Stomach smooth muscle (tissue), 2 donors: ENCODE measurements around the gene DLG2.

Experiments used
- H3K27ac ChIP-seq: one replicate; pipeline ENCODE4 v1.7.0; 2013; ENCODE audit warnings: mild to moderate bottlenecking, low read length, inconsistent platforms
- H3K27me3 ChIP-seq, 2 donors: one replicate each; pipeline ENCODE4 v1.7.0; 2013; ENCODE audit warnings: low read length in 2 of 2; ENCODE audit not compliant: insufficient read depth in 2 of 2, control insufficient read depth in 1 of 2
- H3K36me3 ChIP-seq, 2 donors: one replicate each; pipeline ENCODE4 v1.7.0; 2013; ENCODE audit warnings: low read length in 2 of 2; ENCODE audit not compliant: control insufficient read depth in 2 of 2, insufficient read depth in 2 of 2
- H3K4me1 ChIP-seq: one replicate; pipeline ENCODE4 v1.7.0; 2013; ENCODE audit warnings: low read length; ENCODE audit not compliant: control insufficient read depth, insufficient read depth
- H3K4me3 ChIP-seq, 2 donors: one replicate each; pipeline ENCODE4 v1.7.0; 2013; ENCODE audit warnings: low read length in 2 of 2
- H3K9ac ChIP-seq, 2 donors: one replicate each; pipeline ENCODE4 v1.7.0; 2013; ENCODE audit warnings: low read length in 2 of 2, mild to moderate bottlenecking in 1 of 2
- H3K9me3 ChIP-seq, 2 donors: one replicate each; pipeline ENCODE4 v1.7.0; 2013; ENCODE audit warnings: low read length in 2 of 2; ENCODE audit not compliant: control insufficient read depth in 2 of 2
- donor health status: healthy.
- donor health status: Pancreatic carcinoma.

Gene DLG2

GRCh38 chr11:83681031-83681781 is 1945.9 kb downstream of the DLG2 start:
- Histone ChIP-seq H3K27ac (no peak overlapping the region), H3K9ac (no peak overlapping the region), H3K36me3 (no peaks in the 10 kb centered on the region), H3K4me1 (no peaks in the 10 kb centered on the region), H3K9me3 (no peaks in the 10 kb centered on the region), H3K4me3 (peak overlapping the region in 1 of 2 donors; percentile 4), H3K27me3 (no peaks in the 10 kb centered on the region)

GRCh38 chr11:83680321-83680720 is 1946.8 kb downstream of the DLG2 start:
- Histone ChIP-seq H3K4me3 (no peak overlapping the region), H3K9ac (no peak overlapping the region), H3K4me1 (no peaks in the 10 kb centered on the region), H3K36me3 (no peaks in the 10 kb centered on the region), H3K9me3 (no peaks in the 10 kb centered on the region), H3K27ac (no peak overlapping the region), H3K27me3 (no peaks in the 10 kb centered on the region)

- H3K4me3 ChIP-seq = no peak overlapping the region
- no peaks in the 10 kb centered on the region for H3K4me1 ChIP-seq
Observed at GRCh38 chr11:83678831-83679584, 1948.1 kb downstream of the DLG2 start.

GRCh38 chr11:83677730-83678129 is 1949.4 kb downstream of the DLG2 start:
- no peak overlapping the region for H3K9ac ChIP-seq

More at GRCh38 chr11:83678831-83679584, 1948.1 kb downstream of the DLG2 start:
- Histone ChIP-seq H3K27me3 (no peaks in the 10 kb centered on the region), H3K9me3 (no peaks in the 10 kb centered on the region), H3K9ac (no peak overlapping the region), H3K36me3 (no peaks in the 10 kb centered on the region), H3K27ac (no peak overlapping the region)

GRCh38 chr11:83676056-83676601 is 1951.0 kb downstream of the DLG2 start:
- Histone ChIP-seq H3K9ac (no peak overlapping the region), H3K9me3 (no peaks in the 10 kb centered on the region), H3K4me3 (no peak overlapping the region), H3K27me3 (no peaks in the 10 kb centered on the region), H3K4me1 (no peaks in the 10 kb centered on the region), H3K27ac (no peak overlapping the region), H3K36me3 (no peaks in the 10 kb centered on the region)

More at GRCh38 chr11:83677730-83678129, 1949.4 kb downstream of the DLG2 start:
- Histone ChIP-seq H3K27ac (no peak overlapping the region), H3K4me3 (no peak overlapping the region), H3K27me3 (no peaks in the 10 kb centered on the region), H3K4me1 (no peaks in the 10 kb centered on the region), H3K36me3 (no peaks in the 10 kb centered on the region), H3K9me3 (no peaks in the 10 kb centered on the region)

- Histone ChIP-seq H3K9ac (no peak overlapping the region), H3K27me3 (no peaks in the 10 kb centered on the region), H3K4me1 (no peaks in the 10 kb centered on the region), H3K9me3 (no peaks in the 10 kb centered on the region), H3K4me3 (no peak overlapping the region), H3K36me3 (no peaks in the 10 kb centered on the region), H3K27ac (no peak overlapping the region)
Observed at GRCh38 chr11:83674102-83674896, 1952.8 kb downstream of the DLG2 start.

- Histone ChIP-seq H3K9me3 (no peaks in the 10 kb centered on the region), H3K27me3 (no peaks in the 10 kb centered on the region), H3K36me3 (no peaks in the 10 kb centered on the region), H3K9ac (no peak overlapping the region), H3K27ac (no peak overlapping the region), H3K4me1 (no peaks in the 10 kb centered on the region), H3K4me3 (no peak overlapping the region)
Observed at GRCh38 chr11:83671289-83671688, 1955.9 kb downstream of the DLG2 start.

GRCh38 chr11:83666149-83666548 is 1961.0 kb downstream of the DLG2 start:
- H3K9ac ChIP-seq = no peak overlapping the region
- no peaks in the 10 kb centered on the region for H3K4me1 ChIP-seq
- H3K27ac ChIP-seq = no peak overlapping the region
- no peaks in the 10 kb centered on the region for H3K27me3 ChIP-seq
- no peaks in the 10 kb centered on the region for H3K9me3 ChIP-seq
- no peaks in the 10 kb centered on the region for H3K36me3 ChIP-seq
- H3K4me3 ChIP-seq = no peak overlapping the region

- H3K4me3 ChIP-seq = no peak overlapping the region
- no peak overlapping the region for H3K9ac ChIP-seq
- H3K9me3 ChIP-seq = no peaks in the 10 kb centered on the region
- H3K27ac ChIP-seq = no peak overlapping the region
- no peaks in the 10 kb centered on the region for H3K36me3 ChIP-seq
- H3K27me3 ChIP-seq = no peaks in the 10 kb centered on the region
- H3K4me1 ChIP-seq = no peaks in the 10 kb centered on the region
Observed at GRCh38 chr11:83663988-83664387, 1963.2 kb downstream of the DLG2 start.

GRCh38 chr11:83663446-83663845 is 1963.7 kb downstream of the DLG2 start:
- Histone ChIP-seq H3K36me3 (no peaks in the 10 kb centered on the region), H3K9me3 (no peaks in the 10 kb centered on the region), H3K4me3 (no peak overlapping the region), H3K4me1 (no peaks in the 10 kb centered on the region), H3K9ac (no peak overlapping the region), H3K27ac (no peak overlapping the region), H3K27me3 (no peaks in the 10 kb centered on the region)
